ENCODE measurements around the gene RAD23B. TPM values are rescaled to one million over a fixed set of nuclear protein-coding genes. Genes with fewer than 3 reads are reported as not detected.

RAD23B gene
- total and polyA plus RNA-seq, 2 of the 13 experiments (the other 11 are each of a cell fraction or from before 2014, with no cell fraction given): 133 to 156 TPM

DNA sequence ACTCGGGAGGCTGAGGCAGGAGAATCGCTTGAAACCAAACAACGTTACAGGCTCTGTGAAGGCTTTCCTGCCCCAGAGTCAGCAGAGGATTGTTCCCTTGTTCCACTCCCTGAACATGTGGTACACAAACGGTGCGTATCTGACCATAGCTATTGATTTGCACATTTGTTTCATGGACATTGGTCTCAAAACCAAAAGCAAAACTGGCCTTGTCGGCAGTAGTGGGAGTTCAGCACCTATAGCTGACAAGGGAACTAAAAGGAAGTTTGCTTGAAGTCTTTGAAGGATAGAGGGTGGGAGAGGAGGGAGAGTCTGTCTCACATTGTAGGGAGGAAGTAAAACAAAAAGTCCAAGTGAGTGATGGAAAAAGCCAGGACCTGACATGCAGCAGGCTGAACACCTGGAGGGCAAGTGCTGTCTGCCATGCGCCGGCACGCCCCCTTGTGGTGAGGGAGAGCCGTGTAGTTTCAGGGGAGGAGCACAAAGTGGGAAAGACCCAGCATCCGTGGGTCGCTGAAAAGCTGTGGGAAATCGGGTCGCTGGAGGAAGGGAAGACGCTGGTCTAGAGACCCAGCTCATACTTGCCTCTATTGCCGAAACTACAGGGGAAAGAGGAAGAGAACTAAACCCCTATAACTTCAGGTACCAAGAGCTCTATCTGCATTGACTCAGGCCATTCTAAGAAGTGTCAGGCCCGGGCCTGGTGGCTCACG, 58.0 kb downstream of the RAD23B start (continued):
- TF ChIP-seq, protein P1, sequence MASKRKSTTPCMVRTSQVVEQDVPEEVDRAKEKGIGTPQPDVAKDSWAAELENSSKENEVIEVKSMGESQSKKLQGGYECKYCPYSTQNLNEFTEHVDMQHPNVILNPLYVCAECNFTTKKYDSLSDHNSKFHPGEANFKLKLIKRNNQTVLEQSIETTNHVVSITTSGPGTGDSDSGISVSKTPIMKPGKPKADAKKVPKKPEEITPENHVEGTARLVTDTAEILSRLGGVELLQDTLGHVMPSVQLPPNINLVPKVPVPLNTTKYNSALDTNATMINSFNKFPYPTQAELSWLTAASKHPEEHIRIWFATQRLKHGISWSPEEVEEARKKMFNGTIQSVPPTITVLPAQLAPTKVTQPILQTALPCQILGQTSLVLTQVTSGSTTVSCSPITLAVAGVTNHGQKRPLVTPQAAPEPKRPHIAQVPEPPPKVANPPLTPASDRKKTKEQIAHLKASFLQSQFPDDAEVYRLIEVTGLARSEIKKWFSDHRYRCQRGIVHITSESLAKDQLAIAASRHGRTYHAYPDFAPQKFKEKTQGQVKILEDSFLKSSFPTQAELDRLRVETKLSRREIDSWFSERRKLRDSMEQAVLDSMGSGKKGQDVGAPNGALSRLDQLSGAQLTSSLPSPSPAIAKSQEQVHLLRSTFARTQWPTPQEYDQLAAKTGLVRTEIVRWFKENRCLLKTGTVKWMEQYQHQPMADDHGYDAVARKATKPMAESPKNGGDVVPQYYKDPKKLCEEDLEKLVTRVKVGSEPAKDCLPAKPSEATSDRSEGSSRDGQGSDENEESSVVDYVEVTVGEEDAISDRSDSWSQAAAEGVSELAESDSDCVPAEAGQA (IDR thresholded peaks at IDR 0.05; ENCODE audit: low read depth): no peak
- TF ChIP-seq, protein P1 (CRISPR knock-in tag; IDR thresholded peaks at IDR 0.05; ENCODE audit: borderline replicate concordance): no peak
- TF ChIP-seq ZNF430 (CRISPR knock-in tag; IDR thresholded peaks at IDR 0.05) (no peak), RXRB (CRISPR knock-in tag; IDR thresholded peaks at IDR 0.05; ENCODE audit: borderline replicate concordance) (peak; percentile 9; the same call in 1 of the 2 replicates), ZFP37 (CRISPR knock-in tag; IDR thresholded peaks at IDR 0.05; ENCODE audit: borderline replicate concordance) (no peak; the same call in 1 of the 2 replicates), FIP1L1 (IDR thresholded peaks at IDR 0.05; ENCODE audit: borderline replicate concordance, insufficient read depth, low read depth, low read length) (no peak), ZNF317 (CRISPR knock-in tag; IDR thresholded peaks at IDR 0.05) (peak; percentile 48; the same call in 1 of the 2 replicates), MED1 (CRISPR knock-in tag; IDR thresholded peaks at IDR 0.05) (peak; percentile 68; the same call in 1 of the 2 replicates), CCDC6 (CRISPR knock-in tag; IDR thresholded peaks at IDR 0.05) (peak; percentile 52; the same call in 1 of the 2 replicates), ZNF34 (CRISPR knock-in tag; IDR thresholded peaks at IDR 0.05; ENCODE audit: borderline replicate concordance) (no peak), ZNF431 (CRISPR knock-in tag; IDR thresholded peaks at IDR 0.05; ENCODE audit: borderline replicate concordance, low read depth) (no peak), PRPF4 (IDR thresholded peaks at IDR 0.05; ENCODE audit: low read depth, low read length, poor library complexity, severe bottlenecking) (no peak)
- TF ChIP-seq, protein P2, sequence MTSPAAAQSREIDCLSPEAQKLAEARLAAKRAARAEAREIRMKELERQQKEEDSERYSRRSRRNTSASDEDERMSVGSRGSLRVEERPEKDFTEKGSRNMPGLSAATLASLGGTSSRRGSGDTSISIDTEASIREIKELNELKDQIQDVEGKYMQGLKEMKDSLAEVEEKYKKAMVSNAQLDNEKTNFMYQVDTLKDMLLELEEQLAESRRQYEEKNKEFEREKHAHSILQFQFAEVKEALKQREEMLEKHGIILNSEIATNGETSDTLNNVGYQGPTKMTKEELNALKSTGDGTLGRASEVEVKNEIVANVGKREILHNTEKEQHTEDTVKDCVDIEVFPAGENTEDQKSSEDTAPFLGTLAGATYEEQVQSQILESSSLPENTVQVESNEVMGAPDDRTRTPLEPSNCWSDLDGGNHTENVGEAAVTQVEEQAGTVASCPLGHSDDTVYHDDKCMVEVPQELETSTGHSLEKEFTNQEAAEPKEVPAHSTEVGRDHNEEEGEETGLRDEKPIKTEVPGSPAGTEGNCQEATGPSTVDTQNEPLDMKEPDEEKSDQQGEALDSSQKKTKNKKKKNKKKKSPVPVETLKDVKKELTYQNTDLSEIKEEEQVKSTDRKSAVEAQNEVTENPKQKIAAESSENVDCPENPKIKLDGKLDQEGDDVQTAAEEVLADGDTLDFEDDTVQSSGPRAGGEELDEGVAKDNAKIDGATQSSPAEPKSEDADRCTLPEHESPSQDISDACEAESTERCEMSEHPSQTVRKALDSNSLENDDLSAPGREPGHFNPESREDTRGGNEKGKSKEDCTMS (CRISPR knock-in tag; conservative IDR thresholded peaks at IDR 0.05): no peak
- TF ChIP-seq, protein P3, sequence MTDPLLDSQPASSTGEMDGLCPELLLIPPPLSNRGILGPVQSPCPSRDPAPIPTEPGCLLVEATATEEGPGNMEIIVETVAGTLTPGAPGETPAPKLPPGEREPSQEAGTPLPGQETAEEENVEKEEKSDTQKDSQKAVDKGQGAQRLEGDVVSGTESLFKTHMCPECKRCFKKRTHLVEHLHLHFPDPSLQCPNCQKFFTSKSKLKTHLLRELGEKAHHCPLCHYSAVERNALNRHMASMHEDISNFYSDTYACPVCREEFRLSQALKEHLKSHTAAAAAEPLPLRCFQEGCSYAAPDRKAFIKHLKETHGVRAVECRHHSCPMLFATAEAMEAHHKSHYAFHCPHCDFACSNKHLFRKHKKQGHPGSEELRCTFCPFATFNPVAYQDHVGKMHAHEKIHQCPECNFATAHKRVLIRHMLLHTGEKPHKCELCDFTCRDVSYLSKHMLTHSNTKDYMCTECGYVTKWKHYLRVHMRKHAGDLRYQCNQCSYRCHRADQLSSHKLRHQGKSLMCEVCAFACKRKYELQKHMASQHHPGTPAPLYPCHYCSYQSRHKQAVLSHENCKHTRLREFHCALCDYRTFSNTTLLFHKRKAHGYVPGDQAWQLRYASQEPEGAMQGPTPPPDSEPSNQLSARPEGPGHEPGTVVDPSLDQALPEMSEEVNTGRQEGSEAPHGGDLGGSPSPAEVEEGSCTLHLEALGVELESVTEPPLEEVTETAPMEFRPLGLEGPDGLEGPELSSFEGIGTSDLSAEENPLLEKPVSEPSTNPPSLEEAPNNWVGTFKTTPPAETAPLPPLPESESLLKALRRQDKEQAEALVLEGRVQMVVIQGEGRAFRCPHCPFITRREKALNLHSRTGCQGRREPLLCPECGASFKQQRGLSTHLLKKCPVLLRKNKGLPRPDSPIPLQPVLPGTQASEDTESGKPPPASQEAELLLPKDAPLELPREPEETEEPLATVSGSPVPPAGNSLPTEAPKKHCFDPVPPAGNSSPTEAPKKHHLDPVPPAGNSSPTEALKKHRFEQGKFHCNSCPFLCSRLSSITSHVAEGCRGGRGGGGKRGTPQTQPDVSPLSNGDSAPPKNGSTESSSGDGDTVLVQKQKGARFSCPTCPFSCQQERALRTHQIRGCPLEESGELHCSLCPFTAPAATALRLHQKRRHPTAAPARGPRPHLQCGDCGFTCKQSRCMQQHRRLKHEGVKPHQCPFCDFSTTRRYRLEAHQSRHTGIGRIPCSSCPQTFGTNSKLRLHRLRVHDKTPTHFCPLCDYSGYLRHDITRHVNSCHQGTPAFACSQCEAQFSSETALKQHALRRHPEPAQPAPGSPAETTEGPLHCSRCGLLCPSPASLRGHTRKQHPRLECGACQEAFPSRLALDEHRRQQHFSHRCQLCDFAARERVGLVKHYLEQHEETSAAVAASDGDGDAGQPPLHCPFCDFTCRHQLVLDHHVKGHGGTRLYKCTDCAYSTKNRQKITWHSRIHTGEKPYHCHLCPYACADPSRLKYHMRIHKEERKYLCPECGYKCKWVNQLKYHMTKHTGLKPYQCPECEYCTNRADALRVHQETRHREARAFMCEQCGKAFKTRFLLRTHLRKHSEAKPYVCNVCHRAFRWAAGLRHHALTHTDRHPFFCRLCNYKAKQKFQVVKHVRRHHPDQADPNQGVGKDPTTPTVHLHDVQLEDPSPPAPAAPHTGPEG (CRISPR knock-in tag; IDR thresholded peaks at IDR 0.05): peak; percentile 64; the same call in 1 of the 2 replicates

Data from HepG2 (cell line).